Heart right ventricle (tissue), 16 donors: ENCODE data around the gene RSBN1L. TPM values are rescaled to one million over a fixed set of nuclear protein-coding genes. Genes with fewer than 3 reads are reported as not detected.
A peak's percentile ranks its signal among the peaks of the same experiment; 100 is the strongest.

Experiments used
- ATAC-seq, 8 donors: fragments of 200-7000 bp; cut with Tn5 transposase; one replicate each; pipeline ENCODE4 v1.9.1; 2020; ENCODE audit warnings: mild to moderate bottlenecking in 8 of 8, moderate library complexity in 8 of 8, moderate number of reproducible peaks in 1 of 8
- DNase-seq, 2 donors: peaks; one replicate each; pipeline ENCODE4 v3.0.0-alpha.2; 2020
- H3K27ac ChIP-seq, 10 donors: fragments of 200-600 bp; sonication (generic) in 2 of 10; one replicate each; pipeline versions ENCODE4 v1.5.0 to v1.8.0; 2020 to 2022; ENCODE audit warnings: mild to moderate bottlenecking in 3 of 10
- H3K27me3 ChIP-seq, 7 donors: fragments of 200-600 bp; one replicate each; pipeline ENCODE4 v1.8.0; 2021 to 2022; ENCODE audit warnings: mild to moderate bottlenecking in 2 of 7
- H3K36me3 ChIP-seq, 9 donors: fragments of 200-600 bp; sonication (generic) in 1 of 9; one replicate each; pipeline versions ENCODE4 v1.5.0 to v1.8.0; 2020 to 2022; ENCODE audit warnings: mild to moderate bottlenecking in 2 of 9
- H3K4me1 ChIP-seq, 9 donors: fragments of 200-600 bp; sonication (generic) in 1 of 9; one replicate each; pipeline versions ENCODE4 v1.5.0 to v1.8.0; 2020 to 2022; ENCODE audit warnings: mild to moderate bottlenecking in 4 of 9
- H3K4me3 ChIP-seq, 10 donors: fragments of 200-600 bp; sonication (generic) in 2 of 10; one replicate each; pipeline versions ENCODE4 v1.5.0 to v1.8.0; 2020 to 2022; ENCODE audit warnings: mild to moderate bottlenecking in 7 of 10, moderate library complexity in 2 of 10
- H3K9me3 ChIP-seq, 11 donors: fragments of 200-600 bp in 10 of 11; sonication (generic) in 2 of 11; one replicate each; pipeline versions ENCODE4 v1.5.0 to v1.8.0; 2013 to 2022; ENCODE audit warnings: mild to moderate bottlenecking in 2 of 11, control low read depth in 1 of 11, moderate library complexity in 1 of 11
- WGBS, 2 donors: extraction: QIAGEN DNeasy Blood & Tissue Kit; methylation state at CpG; one replicate each; pipeline ENCODE4 v1.1.7; 2013; ENCODE audit warnings: inconsistent platforms in 1 of 2; 5-methylcytosine and 5-hydroxymethylcytosine counted together
- intact Hi-C, 10 donors: fragments of 100-400 bp; cut with DNase I; formaldehyde crosslinking; loops; one replicate each; pipeline versions ENCODE4 v1.11.1 to v1.14.2; 2022
- polyA plus RNA-seq, 2 donors: library from polyadenylated mRNA; stranded (reverse); fragments of 200-250 nt; gene quantifications; one replicate each; pipeline ENCODE4 v1.2.3, GENCODE V29; 2013
- total RNA-seq, 10 donors: library from RNA; stranded (reverse); fragmentation: NEBNext Ultra II Directional in 3 of 10; extraction: Animal tissue kit (Norgen Biotek cat#: 25700) in 3 of 10; gene quantifications; one replicate each; pipeline versions ENCODE4 v1.2.1 to v1.2.4, GENCODE V29; 2021 to 2023
- TF ChIP-seq, protein P1 (sequence below), 9 donors: fragments of 200-600 bp; sonication (generic) in 2 of 9; IDR thresholded peaks; one replicate each; pipeline versions ENCODE4 v1.5.0 to v1.8.0; 2021 to 2022; ENCODE audit warnings: antibody characterized with exemption in 9 of 9, mild to moderate bottlenecking in 5 of 9, moderate library complexity in 1 of 9
- donor health status: Arrhythmogenic right ventricular cardiomyopathy.
- donor health status: ischemic (EF 13 %, LVEDD 7.1; RV severe dilation, severe dysfunction).
- donor health status: healthy with polysubstance abuse.
- donor health status: DM: no; HTN: yes; CAD: no.
- donor health status: DM: no; HTN: no; CAD: no.
- donor health status: ischemic (EF 25% LVEDD 6.9; RV normal size, moderate dysfunction).
- donor health status: ischemic (EF 25% LVEDD 5.7; RV mildly dilated, moderate dysfunction).
- donor health status: healthy.
- donor health status: DM: yes; HTN: yes; CAD: no.
- donor health status: Ischemic cardiomyopathy.
- donor health status: ischemic (EF 35%, LVEDD 5.7; RV mildly dilated, moderate dysfunction).
- donor health status: nonischemic (EF 11% LVEDD 7.7; RV severe dilation, severe dysfunction).
- donor health status: DM: yes; HTN: yes; CAD: no.
- donor health status: PGD.
- donor health status: ischemic (EF 29% LVEDD 5.4; RV normal size, mild dysfunction).
- donor health status: nonischemic (EF 23%, LVEDD 6.1; RV moderate dilation, normal function).

Gene RSBN1L
- total and polyA plus RNA-seq, 12 donors: 3.3 to 11.8 (median 9.6) TPM

DNA sequence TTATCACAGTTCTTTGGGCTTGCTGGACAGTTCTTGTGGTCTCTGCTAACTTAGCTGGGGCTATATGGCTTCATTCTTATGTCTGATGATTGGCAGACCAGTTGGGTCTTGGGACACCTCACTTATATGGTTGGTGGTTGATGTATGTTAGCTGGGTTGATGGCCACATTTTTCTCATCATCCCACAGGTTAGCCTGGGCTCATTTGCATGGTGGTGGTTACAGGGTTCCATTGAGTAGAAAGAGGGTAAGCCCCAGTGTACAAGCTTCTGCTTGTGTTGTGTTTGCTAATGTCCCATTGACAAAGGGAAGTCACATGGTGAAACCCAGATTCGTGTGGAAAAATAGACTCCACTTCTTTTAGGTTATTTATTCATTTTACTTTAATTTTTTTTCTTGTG, 61.3 kb downstream of the RSBN1L start:
- Histone ChIP-seq H3K36me3 (peaks cover 0 to 3% (median 0%) of the 10 kb centered on the region in 9 donors), H3K27me3 (no peaks in the 10 kb centered on the region), H3K27ac (no peak overlapping the region), H3K4me1 (peaks cover 0 to 22% (median 10%) of the 10 kb centered on the region in 9 donors), H3K4me3 (no peak overlapping the region), H3K9me3 (no peaks in the 10 kb centered on the region)
- intact Hi-C loops: loop anchor here in 6 of 10 donors (2.0 to 10.0 kb wide), 5 partner anchors 95 to 323 kb away; no protein-coding TSS in a partner anchor
- no peak for DNase-seq
- TF ChIP-seq, protein P1, sequence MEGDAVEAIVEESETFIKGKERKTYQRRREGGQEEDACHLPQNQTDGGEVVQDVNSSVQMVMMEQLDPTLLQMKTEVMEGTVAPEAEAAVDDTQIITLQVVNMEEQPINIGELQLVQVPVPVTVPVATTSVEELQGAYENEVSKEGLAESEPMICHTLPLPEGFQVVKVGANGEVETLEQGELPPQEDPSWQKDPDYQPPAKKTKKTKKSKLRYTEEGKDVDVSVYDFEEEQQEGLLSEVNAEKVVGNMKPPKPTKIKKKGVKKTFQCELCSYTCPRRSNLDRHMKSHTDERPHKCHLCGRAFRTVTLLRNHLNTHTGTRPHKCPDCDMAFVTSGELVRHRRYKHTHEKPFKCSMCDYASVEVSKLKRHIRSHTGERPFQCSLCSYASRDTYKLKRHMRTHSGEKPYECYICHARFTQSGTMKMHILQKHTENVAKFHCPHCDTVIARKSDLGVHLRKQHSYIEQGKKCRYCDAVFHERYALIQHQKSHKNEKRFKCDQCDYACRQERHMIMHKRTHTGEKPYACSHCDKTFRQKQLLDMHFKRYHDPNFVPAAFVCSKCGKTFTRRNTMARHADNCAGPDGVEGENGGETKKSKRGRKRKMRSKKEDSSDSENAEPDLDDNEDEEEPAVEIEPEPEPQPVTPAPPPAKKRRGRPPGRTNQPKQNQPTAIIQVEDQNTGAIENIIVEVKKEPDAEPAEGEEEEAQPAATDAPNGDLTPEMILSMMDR (IDR thresholded peaks at IDR 0.05): no peak
- no peak for ATAC-seq
- WGBS, 2 donors: 15 to 30% methylated on average over 1 of the region's 1 CpG

DNA sequence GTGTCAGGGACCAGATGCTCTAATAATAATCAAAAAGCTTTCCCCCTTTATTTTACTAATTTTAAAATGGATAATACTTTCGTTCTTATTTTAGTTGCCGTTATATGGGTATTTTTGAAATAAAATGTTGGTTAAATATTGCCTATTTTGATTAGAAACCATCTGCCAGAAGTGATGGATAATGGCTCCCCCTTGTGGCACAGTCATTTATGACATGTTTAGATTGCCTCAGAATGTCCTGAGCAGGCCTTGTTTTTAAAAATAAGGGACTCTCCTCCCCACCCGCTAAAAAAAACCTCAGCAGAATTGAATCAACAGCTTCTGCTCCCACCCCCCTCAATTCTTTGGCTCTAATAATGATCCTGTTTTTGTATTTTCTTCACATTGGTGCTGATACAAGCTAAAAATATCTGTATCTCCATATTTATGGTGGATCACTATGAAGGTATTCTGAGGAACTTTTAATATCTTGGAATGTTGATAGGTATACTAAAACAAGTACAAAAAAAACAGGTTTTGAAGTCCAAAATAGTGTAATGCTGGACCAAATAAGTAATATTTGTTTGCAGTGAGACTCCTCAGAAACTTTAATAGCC, 63.1 kb downstream of the RSBN1L start:
- intact Hi-C loops: loop anchor here in 9 of 10 donors (1.0 to 10.0 kb wide), 8 partner anchors 97 to 325 kb away; no protein-coding TSS in a partner anchor
- no peaks in the 10 kb centered on the region for H3K9me3 ChIP-seq

DNA sequence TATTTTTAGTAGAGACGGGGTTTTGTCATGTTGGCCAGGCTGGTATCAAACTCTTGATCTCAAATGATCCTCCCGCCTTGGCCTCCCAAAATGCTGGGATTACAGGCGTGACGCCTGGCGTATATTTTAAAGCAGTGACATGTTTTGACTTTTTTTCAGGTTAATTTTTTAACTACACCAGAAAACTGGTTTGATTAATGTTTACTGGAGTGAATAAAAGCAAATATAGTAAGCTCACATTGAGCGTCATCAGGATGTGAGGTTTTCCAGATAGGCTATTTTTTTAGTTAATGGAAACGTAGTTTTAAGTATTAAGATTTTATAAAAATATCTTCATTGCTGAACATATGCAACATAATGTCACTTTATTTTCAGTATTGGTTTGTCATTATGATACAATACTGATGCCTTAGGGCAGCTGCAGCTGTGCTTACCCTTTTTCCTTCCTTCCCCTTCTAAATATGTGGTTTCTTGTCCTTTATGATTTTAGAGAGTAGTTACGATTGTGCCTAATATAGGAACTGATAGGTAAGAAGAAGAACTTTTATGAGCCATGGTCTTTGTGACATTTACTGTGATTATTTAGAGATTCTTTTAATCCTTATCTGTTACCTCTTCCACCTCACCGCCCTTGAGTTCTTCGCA, 64.7 kb downstream of the RSBN1L start:
- H3K9me3 ChIP-seq: no peaks in the 10 kb centered on the region
- TF ChIP-seq, protein P1 (IDR thresholded peaks at IDR 0.05): no peak
- peaks cover 0 to 6% (median 0%) of the 10 kb centered on the region in 9 donors for H3K36me3 ChIP-seq
- DNase-seq (no peak), ATAC-seq (no peak)
- peaks cover 0 to 31% (median 15%) of the 10 kb centered on the region in 9 donors for H3K4me1 ChIP-seq
- H3K4me3 ChIP-seq: no peak overlapping the region
- 90 to 91% methylated on average over 10 of the region's 10 CpGs for WGBS, 2 donors
- no peaks in the 10 kb centered on the region for H3K27me3 ChIP-seq
- intact Hi-C loops: no loop called here
- H3K27ac ChIP-seq: no peak overlapping the region

More for the DNA sequence above, 63.1 kb downstream of the RSBN1L start:
- Histone ChIP-seq H3K27ac (peak overlapping the region in 1 of 10 donors; percentile 13), H3K4me3 (no peak overlapping the region), H3K4me1 (peaks cover 0 to 23% (median 15%) of the 10 kb centered on the region in 9 donors), H3K27me3 (no peaks in the 10 kb centered on the region), H3K36me3 (peaks cover 0 to 3% (median 0%) of the 10 kb centered on the region in 9 donors)
- peak in 6 of 8 donors; percentile 33 to 84 (median 76) for ATAC-seq
- TF ChIP-seq, protein P1 (IDR thresholded peaks at IDR 0.05): peak; percentile 67 to 89 (median 84)
- 3 to 4% methylated on average over 3 of the region's 3 CpGs for WGBS, 2 donors
- peak in 1 of 2 donors; percentile 73 for DNase-seq

DNA sequence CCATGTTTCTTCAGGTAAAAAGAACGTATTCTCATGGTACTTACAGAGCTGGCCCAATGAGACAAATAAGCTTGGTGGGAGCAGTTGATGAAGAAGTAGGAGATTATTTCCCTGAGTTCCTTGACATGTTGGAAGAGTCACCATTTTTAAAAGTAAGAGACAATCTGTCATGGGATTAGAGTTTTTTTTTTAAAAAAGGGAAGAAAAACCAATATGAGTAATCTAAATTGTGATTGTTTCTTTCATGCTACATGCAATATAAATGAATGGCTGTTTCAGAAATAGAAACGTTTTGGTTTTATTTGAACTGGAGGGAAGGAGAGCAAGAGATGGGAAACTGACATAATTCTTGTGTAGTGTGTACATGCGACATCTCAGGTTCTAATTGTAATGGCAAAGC, 69.2 kb downstream of the RSBN1L start:
- WGBS, 2 donors: 74 to 81% methylated on average over 3 of the region's 3 CpGs

More for the DNA sequence above, 69.2 kb downstream of the RSBN1L start:
- intact Hi-C loops: no loop called here
- Histone ChIP-seq H3K4me1 (peaks cover 0 to 15% (median 5%) of the 10 kb centered on the region in 9 donors), H3K36me3 (peaks cover 0 to 41% (median 3%) of the 10 kb centered on the region in 9 donors), H3K4me3 (no peak overlapping the region), H3K9me3 (no peaks in the 10 kb centered on the region), H3K27me3 (no peaks in the 10 kb centered on the region), H3K27ac (no peak overlapping the region)
- ATAC-seq: no peak
- TF ChIP-seq, protein P1 (IDR thresholded peaks at IDR 0.05): no peak
- no peak for DNase-seq
